Right forelimb (tissue), 1 donor: ENCODE measurements around the gene TCF7L1.
"Not testable (repeated sequence)": the region's sequence is repeated elsewhere in the genome, so short reads cannot be mapped to it uniquely, and the experiment has no call there.

Source experiments
- DNase-seq: peaks from one replicate; pipeline ENCODE4 v3.0.0-alpha.2; 2018

TCF7L1 gene

GRCh38 chr2:85185431-85185940 is 52.3 kb downstream of the TCF7L1 start:
- DNase-seq, result no peak

DNA sequence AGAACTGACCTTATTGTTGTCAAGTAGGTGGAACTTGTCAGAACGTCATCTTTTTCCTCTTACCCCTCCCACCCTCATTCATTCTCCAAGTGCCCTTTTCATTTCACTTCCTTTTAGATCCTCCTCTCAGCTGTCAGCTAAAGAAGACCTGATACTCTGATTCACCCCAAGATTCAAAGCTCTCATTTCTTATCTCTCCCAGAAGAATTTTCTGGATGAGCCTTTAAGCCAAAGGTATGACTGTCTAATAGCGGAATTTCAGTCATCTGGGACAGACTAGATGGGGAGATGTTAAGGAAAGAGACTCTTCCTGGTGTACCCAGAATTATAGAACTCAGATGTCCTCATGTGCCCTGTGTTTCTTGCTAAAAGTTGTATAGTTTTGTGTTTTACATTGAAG is 53.9 kb downstream of the TCF7L1 start:
- no peak for DNase-seq

- no peak for DNase-seq
Observed at GRCh38 chr2:85188852-85189251, 55.7 kb downstream of the TCF7L1 start.

GRCh38 chr2:85189606-85190270 is 56.5 kb downstream of the TCF7L1 start:
- DNase-seq, result no peak

DNA sequence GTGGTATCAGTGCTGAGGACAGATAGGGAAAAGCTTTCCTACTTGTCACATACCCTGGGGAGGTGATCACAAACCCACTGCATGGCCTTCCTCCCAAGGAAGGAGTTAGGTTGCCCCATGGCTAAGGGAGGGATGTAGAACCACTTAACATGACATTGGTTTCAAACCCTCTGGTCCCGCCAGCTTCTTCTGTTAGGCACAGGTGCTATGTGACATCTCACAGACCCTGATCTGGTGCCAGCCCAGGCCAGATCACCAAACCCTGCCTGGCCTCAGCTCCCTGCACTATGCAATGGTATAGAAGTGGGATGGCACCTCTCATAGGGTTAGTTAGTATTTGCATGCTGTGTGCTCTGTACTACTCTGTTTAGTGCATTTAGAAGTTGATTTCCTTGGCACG is 58.0 kb downstream of the TCF7L1 start:
- DNase-seq, result no peak

- no peak for DNase-seq
Observed at GRCh38 chr2:85194780-85195480, 61.7 kb downstream of the TCF7L1 start.

GRCh38 chr2:85195956-85196355 is 62.8 kb downstream of the TCF7L1 start:
- DNase-seq, result no peak

DNA sequence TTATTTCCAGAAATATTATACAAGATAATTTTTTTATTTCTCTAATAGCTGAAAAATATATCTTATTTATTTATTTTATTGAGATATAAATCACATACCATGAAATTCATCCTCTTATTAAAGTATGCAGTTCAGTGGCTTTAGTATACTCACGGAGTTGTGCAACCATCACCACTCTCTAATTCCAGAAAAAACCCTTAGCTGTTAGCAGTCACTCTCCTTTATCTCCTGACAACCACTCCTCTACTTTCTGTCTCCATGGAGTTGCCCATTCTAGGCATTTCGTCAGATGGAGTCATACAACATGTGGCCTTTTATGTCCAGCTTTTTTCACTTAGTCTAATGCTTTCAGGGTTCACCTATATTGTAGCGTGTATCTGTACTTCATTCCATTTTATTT is 66.5 kb downstream of the TCF7L1 start:
- DNase-seq, result no peak

DNA sequence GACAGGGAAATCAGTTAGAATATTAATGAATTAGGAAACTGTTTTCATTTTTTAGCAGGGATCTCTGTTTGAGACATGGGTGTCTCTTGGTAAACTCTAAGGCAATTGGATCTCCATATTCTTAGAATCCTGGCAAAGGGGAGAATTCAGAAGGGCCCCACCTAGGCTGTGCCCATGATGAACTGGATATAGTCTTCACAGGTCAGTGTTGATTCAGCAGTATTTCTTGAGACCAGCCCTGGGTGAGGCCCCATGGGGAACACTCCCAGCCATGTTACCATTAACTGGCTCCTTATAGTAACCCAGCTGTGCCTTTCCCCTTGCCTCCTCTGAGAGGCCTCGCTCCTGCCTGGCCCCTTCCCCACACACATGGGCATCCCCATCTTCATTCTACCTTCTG is 76.7 kb downstream of the TCF7L1 start:
- no peak for DNase-seq

DNA sequence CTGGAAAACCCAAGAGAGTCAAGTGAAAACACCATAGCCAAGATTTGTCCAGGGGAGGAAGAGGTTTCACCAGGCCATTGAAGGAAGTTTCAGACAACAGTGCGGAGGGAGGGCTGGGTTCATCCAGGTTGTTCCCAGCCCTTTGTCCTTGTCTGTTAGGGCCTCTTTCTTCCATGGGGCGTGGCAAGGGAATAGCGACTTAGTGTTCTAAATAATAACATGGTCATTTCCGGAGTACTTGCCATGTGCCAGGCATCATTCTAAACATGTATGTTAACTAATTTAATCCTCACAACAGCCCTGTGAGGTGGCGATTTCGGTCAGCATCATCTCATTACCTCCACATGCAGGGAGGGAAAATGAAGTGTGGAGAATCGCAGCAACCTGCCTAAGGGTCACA is 77.3 kb downstream of the TCF7L1 start:
- DNase-seq, result no peak

DNA sequence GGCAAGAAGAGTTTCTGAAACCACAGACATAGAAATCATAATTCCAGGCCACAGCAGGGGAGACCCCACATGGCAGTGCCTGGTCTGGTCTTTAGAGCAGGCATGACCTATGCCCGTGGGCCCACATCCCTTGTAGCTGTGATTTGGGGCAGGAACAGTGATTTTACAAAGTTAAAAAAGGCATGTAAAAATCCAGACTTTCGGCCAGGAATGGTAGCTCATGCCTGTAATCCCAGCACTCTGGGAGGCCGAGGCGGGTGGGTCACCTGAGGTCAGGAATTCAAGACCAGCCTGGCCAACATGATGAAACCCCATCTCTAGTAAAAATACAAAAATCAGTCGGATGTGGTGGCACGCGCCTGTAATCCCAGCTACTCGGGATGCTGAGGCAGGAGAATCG is 78.4 kb downstream of the TCF7L1 start:
- not testable (repeated sequence) for DNase-seq

DNA sequence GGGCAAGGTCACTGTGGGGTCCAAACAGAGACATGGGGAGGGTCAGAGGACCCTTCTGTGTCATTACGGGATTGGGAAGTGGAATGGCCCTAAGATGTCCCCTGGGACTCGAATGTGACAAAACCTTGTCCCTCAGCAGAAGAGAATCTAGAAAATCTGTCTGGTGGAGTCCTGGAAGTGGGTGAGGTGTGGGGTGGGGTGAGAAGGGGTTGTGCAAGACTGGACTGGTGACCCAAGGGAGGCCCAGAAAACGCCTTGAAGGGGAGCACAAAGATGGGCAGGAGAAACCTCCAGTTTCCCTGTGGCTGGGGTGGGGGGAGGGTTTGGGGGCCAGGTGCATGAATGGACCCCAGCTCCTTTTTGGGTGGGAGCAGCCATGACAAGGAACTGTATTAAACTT is 79.6 kb downstream of the TCF7L1 start:
- DNase-seq, result no peak

DNA sequence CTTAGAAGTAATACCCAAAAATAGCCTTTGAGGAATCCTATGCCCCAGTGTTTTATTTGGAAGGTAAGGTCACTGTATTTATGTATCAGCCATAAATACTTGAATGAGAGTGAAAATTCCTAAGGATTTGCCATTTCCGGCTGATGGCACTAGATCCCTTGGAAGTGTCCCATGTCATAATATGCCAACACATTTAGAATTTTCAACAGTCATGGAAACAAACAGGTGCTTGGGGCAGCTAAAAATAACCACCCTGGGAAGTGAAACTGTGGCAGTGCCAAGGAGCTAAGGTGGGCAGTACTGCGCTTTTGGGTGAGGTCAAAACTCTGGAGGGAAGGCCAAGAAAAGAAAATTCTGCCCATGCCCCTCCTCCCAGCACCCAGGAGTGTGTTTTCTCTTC is 80.2 kb downstream of the TCF7L1 start:
- DNase-seq, result no peak

- no peak for DNase-seq
Observed at GRCh38 chr2:85213901-85214512, 80.8 kb downstream of the TCF7L1 start.

- no peak for DNase-seq
Observed at GRCh38 chr2:85215081-85215447, 81.9 kb downstream of the TCF7L1 start.

DNA sequence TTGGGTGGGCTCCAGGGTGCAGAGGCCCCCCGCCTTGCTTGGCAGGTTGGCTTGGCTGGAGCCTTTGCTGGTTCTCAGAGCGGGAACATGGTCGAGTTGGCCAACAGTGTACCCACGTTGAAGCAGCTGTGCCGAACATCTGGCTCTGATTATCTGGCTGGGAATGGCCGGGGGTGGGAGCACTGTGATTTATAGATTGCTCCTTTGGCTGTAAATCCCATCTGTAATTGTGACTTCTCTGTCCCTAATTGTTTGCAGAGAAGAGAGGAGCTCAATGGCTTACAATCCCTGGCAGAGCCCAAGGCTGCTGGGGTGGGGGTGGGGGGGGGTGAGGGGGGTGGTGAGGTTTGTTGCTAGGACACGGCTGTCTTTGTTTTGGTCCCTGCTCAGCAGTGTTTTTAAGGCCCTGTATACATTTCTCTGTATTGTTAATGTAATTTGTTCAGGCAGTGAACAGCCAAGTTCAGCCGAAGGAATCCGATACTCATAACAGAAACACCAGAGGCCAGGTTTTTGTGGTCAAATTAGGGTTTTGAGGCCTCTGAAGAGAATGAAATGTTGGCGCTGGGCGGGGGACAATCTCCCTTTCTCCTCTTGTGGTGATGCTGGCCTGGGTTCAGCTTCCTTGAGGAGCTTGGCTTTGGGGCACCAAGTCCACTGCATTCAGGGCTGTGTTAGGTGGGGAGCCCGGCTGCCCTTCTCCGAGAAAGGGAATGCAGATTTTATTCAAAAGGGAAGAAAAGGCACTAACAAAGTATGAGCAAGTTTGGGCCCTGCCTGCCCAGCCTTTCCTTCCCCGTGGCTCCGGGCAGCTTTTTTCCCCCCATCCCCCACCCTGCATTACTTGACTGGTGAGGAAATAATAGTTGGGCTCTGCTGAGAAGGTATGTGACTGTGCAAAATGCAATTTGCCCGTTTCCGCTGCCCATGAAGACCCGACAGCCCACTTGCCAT is 82.5 kb downstream of the TCF7L1 start:
- peak; percentile 89 for DNase-seq

DNA sequence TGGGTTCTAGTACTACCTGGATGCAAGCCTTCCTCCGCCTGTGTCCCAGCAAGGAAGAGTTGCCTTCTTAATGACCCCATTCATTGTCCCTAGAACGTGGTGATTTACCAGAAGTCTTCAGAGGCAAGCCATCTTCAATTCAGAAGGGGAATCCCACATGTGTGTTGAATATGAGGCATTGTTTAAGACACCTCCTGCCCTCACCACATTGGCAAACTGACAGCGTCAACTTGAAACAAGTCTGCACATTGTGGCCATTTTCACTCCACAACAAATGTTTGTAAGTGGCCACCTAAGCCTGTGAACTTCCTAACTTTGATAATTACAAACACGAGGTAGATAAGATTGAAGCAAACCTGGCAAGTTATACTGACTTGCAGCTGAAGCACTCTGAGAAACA is 83.7 kb downstream of the TCF7L1 start:
- no peak for DNase-seq

DNA sequence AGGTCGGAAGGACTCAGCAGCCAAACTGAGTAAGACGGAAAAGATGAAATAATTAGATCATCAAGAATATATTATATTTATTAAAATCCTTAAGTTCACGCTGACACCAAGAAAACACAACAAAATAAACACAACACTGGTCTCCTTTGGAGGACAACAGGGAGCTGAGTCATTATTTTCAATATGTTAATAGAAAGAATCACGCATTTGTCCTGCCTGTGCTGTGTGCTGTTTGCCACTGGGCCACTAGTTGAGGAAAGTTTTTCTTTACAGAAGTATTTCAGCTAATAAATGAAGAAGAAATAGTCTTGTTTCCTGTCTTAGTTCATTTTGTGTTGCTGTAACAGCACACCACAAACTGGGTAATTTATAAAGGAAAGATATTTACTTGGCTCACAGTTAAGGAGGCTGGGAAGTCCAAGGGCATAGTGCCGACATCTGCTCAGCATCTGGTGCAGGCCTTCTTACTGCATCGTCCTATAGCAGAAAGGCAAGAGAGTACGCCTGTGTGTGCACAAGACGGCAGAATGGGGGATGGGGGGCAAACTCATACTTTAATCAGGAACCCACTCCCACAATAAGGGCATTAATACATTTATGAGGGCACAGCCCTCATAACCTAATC is 88.0 kb downstream of the TCF7L1 start:
- DNase-seq, result peak; percentile 80

DNA sequence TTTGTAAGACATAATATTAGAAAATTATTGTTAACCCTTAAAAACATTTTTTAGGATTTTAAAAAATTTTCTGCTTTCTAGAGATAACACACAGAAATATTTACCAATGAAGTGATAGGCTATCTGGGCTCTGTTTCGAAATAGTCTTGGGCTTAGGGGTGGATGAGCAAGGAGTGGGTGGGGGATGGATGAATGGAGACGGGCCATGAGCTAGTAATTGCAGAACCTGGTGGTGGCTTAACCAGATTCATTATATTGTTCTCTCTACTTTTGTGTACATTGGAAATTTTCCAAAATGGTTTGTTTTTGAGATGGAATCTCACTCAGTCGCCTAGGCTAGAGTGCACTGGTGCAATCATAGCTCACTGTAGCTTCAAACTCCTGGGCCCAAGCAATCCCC is 89.6 kb downstream of the TCF7L1 start:
- no peak for DNase-seq

- no peak for DNase-seq
Observed at GRCh38 chr2:85226783-85227182, 93.6 kb downstream of the TCF7L1 start.

- DNase-seq, result peak; percentile 67
Observed at GRCh38 chr2:85230679-85231467, 97.7 kb downstream of the TCF7L1 start.

GRCh38 chr2:85231468-85231805 is 98.2 kb downstream of the TCF7L1 start:
- no peak for DNase-seq
